Left kidney (tissue), 1 donor: ENCODE data around the gene TCF15. TPM values are rescaled to one million over a fixed set of nuclear protein-coding genes. Genes with fewer than 3 reads are reported as not detected.

ENCODE experiments used
- polyA plus RNA-seq: library from polyadenylated mRNA; unstranded; fragments of 120-200 nt; gene quantifications from one replicate; pipeline ENCODE4 v1.2.1, GENCODE V29; 2013; ENCODE audit not compliant: insufficient read length

The TCF15 gene
- polyA plus RNA-seq, 1 donor = 0.90 TPM

Other genes with a start within 250 kb of the TCF15 start
- 3.3 TPM for gene TRIB3, start 229.5 kb downstream of the TCF15 start, polyA plus RNA-seq
- 94.4 TPM for gene RBCK1, start 202.0 kb downstream of the TCF15 start, polyA plus RNA-seq
- 35.9 TPM for gene TBC1D20, start 147.8 kb downstream of the TCF15 start, polyA plus RNA-seq
- 174 TPM for gene CSNK2A1, start 66.5 kb downstream of the TCF15 start, polyA plus RNA-seq
- 12.5 TPM for gene SRXN1, start 42.9 kb upstream of the TCF15 start, polyA plus RNA-seq
- not detected for gene SCRT2, start 65.5 kb upstream of the TCF15 start, polyA plus RNA-seq
- gene SLC52A3, start 158.2 kb upstream of the TCF15 start, polyA plus RNA-seq = 4.0 TPM
- 7.6 TPM for gene FAM110A, start 223.4 kb upstream of the TCF15 start, polyA plus RNA-seq